PC-3 (cell line): Measurements from ENCODE around the gene TMEM185A. TPM values are rescaled to one million over a fixed set of nuclear protein-coding genes. Genes with fewer than 3 reads are reported as not detected.
"Not testable (repeated sequence)": the region's sequence is repeated elsewhere in the genome, so short reads cannot be mapped to it uniquely, and the experiment has no call there.

Source experiments
- ATAC-seq: fragments of 200-7000 bp; cut with Tn5 transposase; 2 replicates; pipeline ENCODE4 v1.9.1; 2020; ENCODE audit warnings: mild to moderate bottlenecking, moderate library complexity
- BruUV-seq: library from RNA; stranded (reverse); fragments of 400-500 nt; replicated peaks from 2 replicates; lab custom pipeline; 2021; lab: Mats Ljungman, UMichigan
- CTCF ChIA-PET: fragments of 300-600 bp; sonication (Branson Sonifier 250); formaldehyde crosslinking; loops from one replicate; lab custom pipeline; 2022; ENCODE audit warnings: antibody characterized with exemption; lab: Charles Lee
- POLR2A ChIA-PET: fragments of 300-600 bp; sonication (Branson Sonifier 250); formaldehyde crosslinking; loops from one replicate; lab custom pipeline; 2022; ENCODE audit warnings: antibody characterized with exemption; ENCODE audit not compliant: unreplicated experiment; lab: Charles Lee
- DNase-seq: peaks from one replicate; pipeline ENCODE4 v3.0.0-alpha.2; 2015
- H2AFZ ChIP-seq: fragments of 300-600 bp; sonication (generic); 2 replicates; pipeline ENCODE4 v1.6.0; 2016; ENCODE audit warnings: antibody characterized with exemption, low read length
- H3F3A ChIP-seq: fragments of 300-600 bp; sonication (generic); one replicate; pipeline ENCODE4 v1.6.0; 2017; ENCODE audit warnings: antibody characterized with exemption, low read length, control low read depth, mild to moderate bottlenecking; ENCODE audit not compliant: unreplicated experiment
- H3K27ac ChIP-seq: fragments of 300-600 bp; sonication (generic); 2 replicates; pipeline ENCODE4 v1.5.1; 2016; ENCODE audit warnings: mild to moderate bottlenecking, low read length
- H3K27me3 ChIP-seq: fragments of 300-600 bp; sonication (generic); 2 replicates; pipeline ENCODE4 v1.6.1; 2016; ENCODE audit warnings: low read length, mixed read lengths
- H3K36me3 ChIP-seq: fragments of 300-600 bp; sonication (generic); 2 replicates; pipeline ENCODE4 v1.6.1; 2016; ENCODE audit warnings: low read depth, mixed run types, low read length, mixed read lengths
- H3K4me1 ChIP-seq: fragments of 300-600 bp; sonication (generic); 2 replicates; pipeline ENCODE4 v1.5.1; 2016; ENCODE audit warnings: low read length; ENCODE audit not compliant: insufficient read depth
- H3K4me2 ChIP-seq: fragments of 300-600 bp; sonication (generic); 2 replicates; pipeline ENCODE4 v1.6.0; 2016; ENCODE audit warnings: low read length
- H3K4me3 ChIP-seq: fragments of 300-600 bp; sonication (generic); 2 replicates; pipeline ENCODE4 v1.5.1; 2016; ENCODE audit warnings: mild to moderate bottlenecking, low read length, mixed read lengths
- H3K79me2 ChIP-seq: fragments of 300-600 bp; sonication (generic); 2 replicates; pipeline ENCODE4 v1.6.1; 2017; ENCODE audit warnings: low read length, mixed read lengths
- H3K9ac ChIP-seq: fragments of 300-600 bp; sonication (generic); 2 replicates; pipeline ENCODE4 v1.6.0; 2016; ENCODE audit warnings: mild to moderate bottlenecking, low read length
- H3K9me2 ChIP-seq: fragments of 300-600 bp; sonication (generic); replicated peaks from 2 replicates; pipeline ENCODE4 v1.6.1; 2016; ENCODE audit warnings: mixed run types, low read length, mixed read lengths
- H3K9me3 ChIP-seq: fragments of 300-600 bp; sonication (generic); 2 replicates; pipeline ENCODE4 v1.6.1; 2016; ENCODE audit warnings: low read length, mixed read lengths
- H4K20me1 ChIP-seq: fragments of 300-600 bp; sonication (generic); 2 replicates; pipeline ENCODE4 v1.6.1; 2016; ENCODE audit warnings: low read length, mixed read lengths
- intact Hi-C: fragments of 100-400 bp; cut with micrococcal nuclease; formaldehyde crosslinking; loops from 2 replicates; pipeline ENCODE4 v1.9.0; 2023
- total RNA-seq: library from RNA; depleted of rRNA; stranded (reverse); fragments of >200 nt; gene quantifications from 2 replicates; pipeline ENCODE4 v1.2.3, GENCODE V29; 2014

The TMEM185A gene
- total RNA-seq, 1 experiment from 2014 or later = 14.9 TPM

- POLR2A ChIA-PET, H3K4me2 ChIP-seq, H3K4me3 ChIP-seq, H2AFZ ChIP-seq, CTCF ChIA-PET, DNase-seq, H3K27ac ChIP-seq, ATAC-seq, H4K20me1 ChIP-seq, intact Hi-C loops, H3F3A ChIP-seq, H3K36me3 ChIP-seq, H3K4me1 ChIP-seq, H3K79me2 ChIP-seq, H3K9me3 ChIP-seq, H3K9ac ChIP-seq, BruUV-seq, H3K9me2 ChIP-seq, H3K27me3 ChIP-seq: not testable (repeated sequence)
These were observed 79.7 kb downstream of the TMEM185A start for GRCh38 chrX:149551939-149552248.

DNA sequence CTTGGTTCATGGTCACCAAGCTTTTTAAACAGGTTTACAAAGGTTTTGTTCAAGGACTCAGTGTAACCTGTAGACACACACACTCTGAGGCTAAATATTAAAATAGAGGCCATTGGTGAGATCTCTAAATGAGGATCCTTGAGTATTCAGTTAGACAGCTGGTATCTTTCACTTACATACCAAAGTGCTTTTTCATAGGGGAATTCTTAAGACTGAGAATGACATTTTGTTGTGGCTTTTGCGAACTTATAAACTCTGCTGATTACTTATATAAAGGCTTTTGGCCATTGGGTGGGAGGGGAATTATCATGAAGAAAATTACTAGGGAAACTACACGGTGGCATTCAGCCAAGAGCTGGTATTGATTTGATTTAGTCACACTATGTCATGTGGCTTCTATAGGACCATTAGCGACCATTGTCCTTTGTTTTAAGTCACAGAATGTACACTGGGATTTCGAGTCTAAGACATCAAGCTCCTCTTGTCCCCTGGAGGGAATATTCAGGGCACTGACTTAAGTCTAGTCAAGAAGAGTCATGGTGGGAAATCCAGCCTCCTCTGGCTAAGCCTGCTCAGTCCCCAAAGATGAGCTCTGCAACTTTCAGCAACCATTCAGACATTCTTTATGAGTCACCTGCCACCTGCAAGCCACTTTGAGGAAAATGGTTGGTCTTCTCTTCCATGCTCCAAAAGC, 80.2 kb downstream of the TMEM185A start:
- BruUV-seq, H3K9ac ChIP-seq, H3K27me3 ChIP-seq, intact Hi-C loops, H4K20me1 ChIP-seq, ATAC-seq, H3K9me3 ChIP-seq, H3K4me2 ChIP-seq, CTCF ChIA-PET, DNase-seq, H3K4me3 ChIP-seq, H3F3A ChIP-seq, H3K4me1 ChIP-seq, H2AFZ ChIP-seq, H3K36me3 ChIP-seq, H3K79me2 ChIP-seq, POLR2A ChIA-PET, H3K27ac ChIP-seq, H3K9me2 ChIP-seq: not testable (repeated sequence)

DNA sequence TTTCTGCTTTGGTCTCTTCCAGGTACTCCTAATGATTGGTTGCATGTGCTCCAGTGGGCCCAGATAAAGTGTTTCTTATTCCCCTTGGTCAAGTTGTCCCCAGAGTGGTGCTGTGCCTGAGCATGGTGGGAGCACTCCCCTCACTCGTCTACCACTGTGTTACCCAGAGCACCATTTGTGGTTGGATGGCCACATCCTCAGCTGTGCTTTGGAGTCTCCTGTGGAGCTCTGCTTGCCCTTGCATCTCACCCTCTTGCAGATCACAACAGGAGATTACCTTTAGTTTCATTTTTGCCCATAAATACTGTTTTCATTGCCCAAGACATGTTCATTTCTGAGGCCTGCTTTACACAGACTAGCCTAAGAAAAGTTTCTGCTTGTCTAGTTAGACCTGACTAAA, 81.1 kb downstream of the TMEM185A start:
- H3K4me2 ChIP-seq, H3K79me2 ChIP-seq, H3K4me3 ChIP-seq, POLR2A ChIA-PET, H3K9me3 ChIP-seq, DNase-seq, H3K27ac ChIP-seq, H3K4me1 ChIP-seq, H3F3A ChIP-seq, ATAC-seq, H3K27me3 ChIP-seq, H2AFZ ChIP-seq, H4K20me1 ChIP-seq, H3K9ac ChIP-seq, H3K36me3 ChIP-seq, intact Hi-C loops, CTCF ChIA-PET, H3K9me2 ChIP-seq: not testable (repeated sequence)
- BruUV-seq = TSS peak; percentile 16

GRCh38 chrX:149549701-149550100, 81.9 kb downstream of the TMEM185A start, which contains the start of gene HSFX3:
Gene HSFX3 (minus strand): TSS chrX:149549924. CDS start chrX:149549852, 72 bp downstream.
- ATAC-seq, H3K27me3 ChIP-seq, BruUV-seq, H3K4me3 ChIP-seq, H3K9me3 ChIP-seq, H3K36me3 ChIP-seq, POLR2A ChIA-PET, H3K9me2 ChIP-seq, DNase-seq, CTCF ChIA-PET, H3K79me2 ChIP-seq, H3K27ac ChIP-seq, H3K4me2 ChIP-seq, H2AFZ ChIP-seq, H3K4me1 ChIP-seq, H3K9ac ChIP-seq, H4K20me1 ChIP-seq, intact Hi-C loops, H3F3A ChIP-seq: not testable (repeated sequence)

DNA sequence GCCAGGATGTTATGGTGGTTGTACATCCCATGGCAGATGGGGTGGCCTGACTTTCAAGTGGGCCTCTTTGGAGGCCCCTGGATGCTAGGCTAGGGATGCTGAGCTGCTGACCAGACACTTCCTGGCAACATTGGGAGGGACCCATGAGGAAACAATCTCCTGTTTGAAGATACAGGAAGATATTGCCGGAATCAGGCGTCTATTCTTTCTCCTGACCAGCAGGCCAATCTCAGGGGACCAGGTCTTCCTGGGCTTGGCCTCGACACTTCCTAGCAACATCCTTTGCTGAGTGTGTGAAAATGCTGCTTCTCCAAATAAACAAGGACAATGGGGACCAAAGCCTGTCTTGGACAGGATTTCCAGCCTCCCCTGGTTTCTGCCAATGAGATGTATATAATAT, 83.8 kb downstream of the TMEM185A start:
- H3K9me3 ChIP-seq, H3K79me2 ChIP-seq, H3K36me3 ChIP-seq, ATAC-seq, intact Hi-C loops, H3K4me1 ChIP-seq, POLR2A ChIA-PET, DNase-seq, BruUV-seq, H4K20me1 ChIP-seq, H3K27ac ChIP-seq, H2AFZ ChIP-seq, H3K4me2 ChIP-seq, H3K9ac ChIP-seq, H3F3A ChIP-seq, CTCF ChIA-PET, H3K9me2 ChIP-seq, H3K4me3 ChIP-seq, H3K27me3 ChIP-seq: not testable (repeated sequence)

DNA sequence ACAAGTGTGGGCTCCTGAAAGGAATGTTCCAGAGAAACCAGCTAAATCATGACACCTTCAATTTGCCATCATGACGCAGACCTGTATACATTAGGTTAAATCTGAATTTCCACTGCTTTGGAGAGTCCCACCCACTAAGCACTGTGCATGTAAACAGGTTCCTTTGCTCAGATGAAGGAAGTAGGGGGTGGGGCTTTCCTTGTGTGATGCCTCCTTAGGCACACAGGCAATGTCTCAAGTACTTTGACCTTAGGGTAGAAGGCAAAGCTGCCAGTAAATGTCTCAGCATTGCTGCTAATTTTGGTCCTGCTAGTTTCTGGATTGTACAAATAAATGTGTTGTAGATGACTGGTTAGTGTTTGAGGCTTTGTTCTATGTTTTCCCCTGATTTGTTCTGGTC, 84.6 kb downstream of the TMEM185A start:
- H4K20me1 ChIP-seq, POLR2A ChIA-PET, H3F3A ChIP-seq, H3K4me2 ChIP-seq, intact Hi-C loops, H3K9me3 ChIP-seq, H3K27ac ChIP-seq, H3K36me3 ChIP-seq, H3K79me2 ChIP-seq, BruUV-seq, H3K4me3 ChIP-seq, H3K27me3 ChIP-seq, CTCF ChIA-PET, H2AFZ ChIP-seq, ATAC-seq, H3K9me2 ChIP-seq, DNase-seq, H3K4me1 ChIP-seq, H3K9ac ChIP-seq: not testable (repeated sequence)
